ENCODE measurements around the gene DPYD.

- TF ChIP-seq POLR2A (IDR thresholded peaks at IDR 0.05): no peak
- TF ChIP-seq, protein P1, sequence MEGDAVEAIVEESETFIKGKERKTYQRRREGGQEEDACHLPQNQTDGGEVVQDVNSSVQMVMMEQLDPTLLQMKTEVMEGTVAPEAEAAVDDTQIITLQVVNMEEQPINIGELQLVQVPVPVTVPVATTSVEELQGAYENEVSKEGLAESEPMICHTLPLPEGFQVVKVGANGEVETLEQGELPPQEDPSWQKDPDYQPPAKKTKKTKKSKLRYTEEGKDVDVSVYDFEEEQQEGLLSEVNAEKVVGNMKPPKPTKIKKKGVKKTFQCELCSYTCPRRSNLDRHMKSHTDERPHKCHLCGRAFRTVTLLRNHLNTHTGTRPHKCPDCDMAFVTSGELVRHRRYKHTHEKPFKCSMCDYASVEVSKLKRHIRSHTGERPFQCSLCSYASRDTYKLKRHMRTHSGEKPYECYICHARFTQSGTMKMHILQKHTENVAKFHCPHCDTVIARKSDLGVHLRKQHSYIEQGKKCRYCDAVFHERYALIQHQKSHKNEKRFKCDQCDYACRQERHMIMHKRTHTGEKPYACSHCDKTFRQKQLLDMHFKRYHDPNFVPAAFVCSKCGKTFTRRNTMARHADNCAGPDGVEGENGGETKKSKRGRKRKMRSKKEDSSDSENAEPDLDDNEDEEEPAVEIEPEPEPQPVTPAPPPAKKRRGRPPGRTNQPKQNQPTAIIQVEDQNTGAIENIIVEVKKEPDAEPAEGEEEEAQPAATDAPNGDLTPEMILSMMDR (IDR thresholded peaks at IDR 0.05): no peak
Measured at GRCh38 chr1:97743129-97743528, 177.7 kb downstream of the DPYD start.

Data from ovary (tissue), 3 donors.